Naive B cell (primary cell): ENCODE measurements around the gene RIPOR3. TPM values are rescaled to one million over a fixed set of nuclear protein-coding genes. Genes with fewer than 3 reads are reported as not detected.
"Not testable (repeated sequence)": the region's sequence is repeated elsewhere in the genome, so short reads cannot be mapped to it uniquely, and the experiment has no call there.

ENCODE experiments used
- ATAC-seq, 2 donors: fragments of 150-1000 bp; cut with Tn5 transposase; 2 replicates each; pipeline ENCODE4 v1.10.0; 2021; ENCODE audit warnings: low read depth in 2 of 2, mild to moderate bottlenecking in 2 of 2, moderate library complexity in 2 of 2
- DNase-seq: peaks from one replicate; pipeline ENCODE4 v3.0.0; 2022
- H3K27ac Mint-ChIP-seq, 6 donors: one replicate each; pipeline ENCODE4 v1.8.0; 2020 to 2022; ENCODE audit warnings: mild to moderate bottlenecking in 6 of 6, mixed read lengths in 6 of 6, moderate library complexity in 5 of 6, inconsistent platforms in 2 of 6
- H3K27me3 Mint-ChIP-seq, 3 donors: one replicate each; pipeline ENCODE4 v1.8.0; 2021 to 2022; ENCODE audit warnings: mixed read lengths in 3 of 3, mild to moderate bottlenecking in 1 of 3
- H3K36me3 Mint-ChIP-seq, 2 donors: one replicate each; pipeline ENCODE4 v1.8.0; 2020 to 2022; ENCODE audit warnings: mixed read lengths in 2 of 2, inconsistent platforms in 1 of 2, mild to moderate bottlenecking in 1 of 2
- H3K4me1 Mint-ChIP-seq, 3 donors: one replicate each; pipeline ENCODE4 v1.8.0; 2020 to 2022; ENCODE audit warnings: mixed read lengths in 3 of 3, inconsistent platforms in 1 of 3, mild to moderate bottlenecking in 1 of 3, moderate library complexity in 1 of 3
- H3K4me3 Mint-ChIP-seq, 8 donors: one replicate each; pipeline ENCODE4 v1.8.0; 2020 to 2022; ENCODE audit warnings: mild to moderate bottlenecking in 8 of 8, mixed read lengths in 8 of 8, moderate library complexity in 8 of 8, inconsistent platforms in 2 of 8
- H3K9me3 Mint-ChIP-seq, 7 donors: one replicate each; pipeline ENCODE4 v1.8.0; 2020 to 2022; ENCODE audit warnings: mixed read lengths in 7 of 7, mild to moderate bottlenecking in 5 of 7, inconsistent platforms in 2 of 7, moderate library complexity in 1 of 7
- polyA plus RNA-seq, 6 donors: library from polyadenylated mRNA; unstranded; fragments of 300-500 nt; fragmentation: Illumina TruSeq; gene quantifications; one replicate each; pipeline ENCODE4 v1.2.3, GENCODE V29; 2021; ENCODE audit warnings: low read depth in 6 of 6

The RIPOR3 gene
- polyA plus RNA-seq, 6 donors from 2014 or later = 1.4 to 3.0 (median 2.1) TPM; not detected in 1

DNA sequence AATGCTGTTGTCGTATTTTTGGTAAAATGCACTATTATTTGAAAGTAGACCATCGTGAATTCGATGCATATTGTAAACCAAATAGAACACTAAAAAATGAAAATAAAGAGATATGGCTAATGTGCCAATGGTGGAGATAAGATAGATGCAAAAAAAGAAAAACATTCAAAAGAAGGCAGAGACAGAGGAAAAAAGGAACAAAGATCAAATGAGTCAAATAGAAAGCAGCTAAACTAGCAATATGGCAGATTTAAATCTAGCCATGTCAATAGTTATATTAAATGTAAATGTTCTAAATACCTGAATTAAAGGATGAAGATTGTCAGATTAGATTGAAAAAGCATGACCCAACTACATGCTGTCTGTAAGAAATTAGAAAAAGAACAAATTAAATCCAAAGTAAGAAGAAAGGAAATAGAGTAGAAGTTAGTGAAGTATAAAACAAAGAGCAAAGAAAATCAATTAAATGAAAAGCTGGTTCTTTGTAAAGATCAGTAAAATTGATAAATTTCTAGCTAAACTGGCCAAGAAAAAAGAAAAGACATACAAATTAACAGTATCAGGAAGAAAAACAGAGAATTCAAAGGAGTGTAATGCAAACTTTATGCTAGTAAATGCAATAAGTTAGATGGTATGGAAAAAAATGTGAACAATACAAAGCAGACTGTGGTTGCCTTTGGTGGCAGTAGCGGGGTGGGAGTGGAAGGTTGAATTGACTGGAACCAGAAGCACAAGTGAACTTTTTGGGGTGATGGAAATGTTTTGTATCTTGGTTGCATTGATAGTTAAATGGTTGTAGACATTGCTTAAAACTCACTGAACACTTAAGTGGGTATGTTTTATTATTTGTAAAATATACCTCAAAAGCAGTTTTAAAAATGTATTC is 136.4 kb downstream of the RIPOR3 start:
- Mint-ChIP-seq H3K27ac (no peak overlapping the region), H3K27me3 (no peaks in the 10 kb centered on the region), H3K4me1 (peaks cover 26 to 39% (median 27%) of the 10 kb centered on the region in 3 donors), H3K4me3 (no peak overlapping the region), H3K36me3 (no peaks in the 10 kb centered on the region), H3K9me3 (peaks cover 0 to 2% (median 0%) of the 10 kb centered on the region in 7 donors)
- no peak for ATAC-seq
- no peak for DNase-seq

DNA sequence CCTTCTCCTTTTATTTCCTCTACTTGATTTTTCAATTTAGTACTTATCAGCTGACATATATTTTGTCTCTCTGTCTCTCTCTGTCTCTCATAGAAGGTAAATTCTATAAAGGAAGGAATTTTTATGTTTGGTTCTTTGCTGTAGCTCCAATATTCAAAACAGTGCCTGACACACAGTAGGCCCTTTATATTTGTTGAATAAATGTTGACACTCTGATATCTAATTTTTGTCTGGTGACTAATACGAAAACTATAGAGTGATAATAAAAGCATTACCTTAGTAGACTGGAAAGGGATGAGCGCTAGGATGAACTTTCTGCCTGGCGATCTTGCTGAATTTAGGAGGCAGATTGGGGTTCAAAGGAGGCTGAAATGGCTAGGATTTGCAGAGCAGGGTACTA is 138.4 kb downstream of the RIPOR3 start:
- Mint-ChIP-seq H3K27ac (no peak overlapping the region), H3K4me1 (peaks cover 9 to 37% (median 23%) of the 10 kb centered on the region in 3 donors), H3K9me3 (peaks cover 0 to 2% (median 0%) of the 10 kb centered on the region in 7 donors), H3K27me3 (no peaks in the 10 kb centered on the region), H3K36me3 (peaks cover 0 to 5% of the 10 kb centered on the region in 2 donors), H3K4me3 (no peak overlapping the region)
- ATAC-seq = no peak
- DNase-seq = no peak

GRCh38 chr20:50551288-50551687 is 140.1 kb downstream of the RIPOR3 start:
- Mint-ChIP-seq H3K9me3 (peaks cover 0 to 2% (median 0%) of the 10 kb centered on the region in 7 donors), H3K27ac (peak overlapping the region in 4 of 6 donors; percentile 23 to 96 (median 70)), H3K4me1 (peaks cover 13 to 41% (median 31%) of the 10 kb centered on the region in 3 donors), H3K27me3 (no peaks in the 10 kb centered on the region), H3K4me3 (peak overlapping the region; percentile 10 to 79 (median 43)), H3K36me3 (peaks cover 0 to 5% of the 10 kb centered on the region in 2 donors)
- DNase-seq = no peak
- no peak for ATAC-seq

DNA sequence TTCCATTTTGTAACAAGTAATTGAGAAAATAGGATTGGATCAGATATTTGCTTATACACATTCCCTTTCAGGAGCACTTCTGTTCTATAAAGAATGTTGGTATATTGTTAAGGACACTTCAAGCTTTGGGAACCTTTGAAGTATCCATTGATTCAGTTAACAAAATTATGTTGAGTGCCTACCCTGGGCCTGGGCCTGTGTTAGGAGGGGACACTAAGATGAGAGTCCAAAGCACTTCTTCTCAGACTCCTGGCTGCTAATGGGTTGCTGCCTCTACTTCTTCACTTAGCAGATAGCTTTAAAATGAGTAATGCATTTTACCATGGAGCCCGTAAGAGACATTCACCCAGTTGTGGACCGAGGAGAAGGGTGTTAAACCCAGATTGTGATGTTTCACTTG is 140.8 kb downstream of the RIPOR3 start:
- Mint-ChIP-seq H3K4me1 (peaks cover 20 to 41% (median 32%) of the 10 kb centered on the region in 3 donors), H3K4me3 (peak overlapping the region in 1 of 8 donors; percentile 25), H3K9me3 (no peaks in the 10 kb centered on the region), H3K36me3 (peaks cover 0 to 5% of the 10 kb centered on the region in 2 donors), H3K27me3 (no peaks in the 10 kb centered on the region), H3K27ac (peak overlapping the region in 3 of 6 donors; percentile 72 to 96 (median 83))
- DNase-seq (no peak), ATAC-seq (no peak)

DNA sequence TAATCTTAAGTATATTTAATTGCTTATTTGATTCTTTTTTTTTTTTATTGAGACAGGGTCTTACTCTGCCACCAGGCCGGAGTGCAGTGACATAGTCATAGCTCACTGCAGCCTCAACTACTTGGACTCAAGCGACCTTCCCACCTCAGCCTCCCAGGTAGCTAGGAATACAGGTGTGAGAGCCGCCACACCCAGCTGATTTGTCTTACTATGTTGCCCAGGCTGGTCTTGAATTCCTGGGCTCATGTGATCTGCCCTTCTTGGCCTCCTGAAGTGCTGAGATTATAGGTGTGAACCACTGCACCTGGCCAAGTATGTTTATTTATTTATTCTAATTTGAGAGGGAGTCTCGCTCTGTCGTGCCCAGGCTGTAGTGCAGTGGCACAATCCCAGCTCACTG is 142.9 kb downstream of the RIPOR3 start:
- Mint-ChIP-seq H3K4me1 (peaks cover 33 to 60% (median 44%) of the 10 kb centered on the region in 3 donors), H3K36me3 (peaks cover 0 to 5% of the 10 kb centered on the region in 2 donors), H3K4me3 (peak overlapping the region in 7 of 8 donors; percentile 23 to 82 (median 66)), H3K27me3 (no peaks in the 10 kb centered on the region), H3K27ac (peak overlapping the region in 5 of 6 donors; percentile 41 to 94 (median 83)), H3K9me3 (no peaks in the 10 kb centered on the region)
- DNase-seq = no peak
- no peak for ATAC-seq

DNA sequence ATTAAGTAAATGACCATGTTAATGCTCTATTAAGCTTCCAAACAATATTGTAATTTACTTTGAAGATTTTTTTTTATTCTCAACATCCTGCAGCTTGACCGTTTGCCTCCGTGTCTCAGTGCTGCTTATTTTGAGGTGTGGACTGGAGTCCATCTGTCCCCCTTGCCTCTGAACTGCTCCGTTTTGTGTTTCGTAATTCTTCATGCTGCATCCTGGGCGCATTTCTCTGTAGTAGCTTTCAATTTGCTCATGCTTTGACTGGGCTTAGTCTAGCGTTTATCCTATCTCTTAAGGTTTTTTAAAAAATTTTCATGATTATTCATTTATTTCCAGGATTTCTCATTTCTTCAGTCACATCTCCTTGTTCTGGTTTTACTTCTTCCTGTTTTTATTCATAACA is 143.4 kb downstream of the RIPOR3 start:
- Mint-ChIP-seq H3K4me3 (peak overlapping the region in 7 of 8 donors; percentile 5 to 82 (median 66)), H3K9me3 (no peaks in the 10 kb centered on the region), H3K36me3 (peaks cover 0 to 5% of the 10 kb centered on the region in 2 donors), H3K27me3 (no peaks in the 10 kb centered on the region), H3K4me1 (peaks cover 37 to 63% (median 48%) of the 10 kb centered on the region in 3 donors), H3K27ac (peak overlapping the region in 4 of 6 donors; percentile 74 to 94 (median 86))
- ATAC-seq (no peak), DNase-seq (no peak)

- H3K4me1 Mint-ChIP-seq = peaks cover 47 to 75% (median 59%) of the 10 kb centered on the region in 3 donors
- H3K9me3 Mint-ChIP-seq = peaks cover 0 to 3% (median 0%) of the 10 kb centered on the region in 7 donors
- peaks cover 0 to 5% of the 10 kb centered on the region in 2 donors for H3K36me3 Mint-ChIP-seq
- ATAC-seq (peak; percentile 88 to 91), DNase-seq (peak; percentile 55)
- H3K4me3 Mint-ChIP-seq = peak overlapping the region; percentile 69 to 93 (median 85)
- peak overlapping the region in 5 of 6 donors; percentile 81 to 93 (median 92) for H3K27ac Mint-ChIP-seq
- no peaks in the 10 kb centered on the region for H3K27me3 Mint-ChIP-seq
Measured at GRCh38 chr20:50546729-50547314, 144.5 kb downstream of the RIPOR3 start.

GRCh38 chr20:50545126-50545525 is 146.2 kb downstream of the RIPOR3 start:
- Mint-ChIP-seq H3K27ac (peak overlapping the region in 1 of 6 donors; percentile 85), H3K4me1 (peaks cover 61 to 91% (median 74%) of the 10 kb centered on the region in 3 donors), H3K36me3 (peaks cover under 1 to 5% of the 10 kb centered on the region in 2 donors), H3K27me3 (no peaks in the 10 kb centered on the region), H3K4me3 (peak overlapping the region in 3 of 8 donors; percentile 69 to 87 (median 70)), H3K9me3 (peaks cover 0 to 15% (median 5%) of the 10 kb centered on the region in 7 donors)
- DNase-seq (no peak), ATAC-seq (no peak)

DNA sequence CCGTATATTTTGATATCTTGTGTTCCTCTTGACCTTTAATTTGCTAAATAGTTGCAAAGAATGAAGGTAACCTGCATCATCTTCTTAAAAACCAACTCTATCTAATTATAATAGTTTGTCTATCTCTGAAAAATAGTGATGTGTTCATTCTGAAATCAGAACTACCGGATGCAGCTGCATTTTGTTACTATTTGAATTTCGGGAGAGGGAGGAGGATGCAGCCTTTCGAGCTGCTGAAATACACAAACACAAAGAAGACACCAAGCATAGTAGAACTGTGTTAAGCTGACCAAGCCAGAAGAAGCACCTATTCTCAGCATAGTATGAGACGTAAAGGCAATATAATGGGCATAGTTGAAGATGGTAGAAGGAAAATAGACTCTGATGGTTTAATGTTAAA is 148.0 kb downstream of the RIPOR3 start:
- Mint-ChIP-seq H3K36me3 (peaks cover 11 to 12% of the 10 kb centered on the region in 2 donors), H3K27me3 (no peaks in the 10 kb centered on the region), H3K27ac (peak overlapping the region in 3 of 6 donors; percentile 53 to 91 (median 84)), H3K9me3 (peaks cover under 1 to 30% (median 17%) of the 10 kb centered on the region in 7 donors), H3K4me1 (peaks cover 62 to 94% (median 69%) of the 10 kb centered on the region in 3 donors), H3K4me3 (peak overlapping the region; percentile 26 to 75 (median 60))
- no peak for ATAC-seq
- DNase-seq = no peak

- no peaks in the 10 kb centered on the region for H3K27me3 Mint-ChIP-seq
- peak overlapping the region; percentile 82 to 99 (median 90) for H3K27ac Mint-ChIP-seq
- ATAC-seq (peak; percentile 84 to 85), DNase-seq (peak; percentile 58)
- H3K4me1 Mint-ChIP-seq = peaks cover 64 to 91% (median 71%) of the 10 kb centered on the region in 3 donors
- peaks cover 4 to 43% (median 27%) of the 10 kb centered on the region in 7 donors for H3K9me3 Mint-ChIP-seq
- H3K36me3 Mint-ChIP-seq = peaks cover 23% of the 10 kb centered on the region in 2 donors
- H3K4me3 Mint-ChIP-seq = peak overlapping the region; percentile 56 to 94 (median 84)
Measured at GRCh38 chr20:50541606-50542041, 149.7 kb downstream of the RIPOR3 start.

DNA sequence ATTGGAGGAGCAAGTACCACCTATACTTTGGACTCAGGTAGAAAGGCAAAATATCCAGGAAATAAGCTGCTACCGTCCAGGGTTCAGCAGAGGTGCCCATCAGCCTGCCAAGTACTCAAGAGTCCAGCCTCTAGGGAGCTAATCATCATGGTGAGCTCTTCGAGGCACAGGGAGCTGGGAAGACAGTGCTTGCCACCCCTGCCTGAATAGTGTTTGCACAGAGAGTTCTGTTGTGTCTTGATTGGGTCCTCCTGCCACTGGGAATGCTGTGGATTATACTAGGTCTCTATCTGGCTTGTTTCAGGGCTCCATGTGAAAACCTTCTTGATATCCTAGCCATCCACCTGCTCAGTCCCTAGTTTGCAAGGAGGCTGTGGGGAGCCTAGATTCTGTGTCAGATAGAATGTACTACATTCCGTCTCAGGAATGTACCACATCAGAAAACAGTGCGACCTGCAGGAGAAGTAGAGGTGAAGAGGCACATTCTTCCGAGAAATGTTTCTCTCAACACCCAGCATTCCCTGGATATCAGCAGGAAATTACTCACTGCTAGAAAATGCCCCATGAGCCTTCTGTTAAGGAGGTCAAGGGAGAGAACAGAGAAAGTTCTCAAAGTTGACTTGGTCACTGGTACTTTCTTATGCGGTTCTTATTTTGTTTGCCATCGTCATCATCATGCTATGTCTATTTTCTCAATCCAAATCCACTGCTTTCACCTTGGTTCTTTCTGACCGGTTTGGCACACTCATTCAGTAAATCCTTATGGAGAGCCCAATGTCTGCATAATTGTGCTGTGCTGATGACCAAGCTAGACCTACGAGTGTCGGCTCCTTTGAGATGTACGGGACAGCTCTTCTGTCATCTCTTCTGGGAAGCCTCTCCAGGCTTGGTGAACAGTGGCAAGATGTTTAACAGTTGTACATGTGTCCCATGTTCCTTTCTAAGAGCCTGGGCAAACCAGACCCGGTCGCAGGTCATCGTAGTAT is 150.4 kb downstream of the RIPOR3 start:
- no peak for ATAC-seq
- peaks cover 4 to 43% (median 27%) of the 10 kb centered on the region in 7 donors for H3K9me3 Mint-ChIP-seq
- H3K36me3 Mint-ChIP-seq = peaks cover 23% of the 10 kb centered on the region in 2 donors
- DNase-seq = no peak
- no peaks in the 10 kb centered on the region for H3K27me3 Mint-ChIP-seq
- H3K4me1 Mint-ChIP-seq = peaks cover 63 to 91% (median 68%) of the 10 kb centered on the region in 3 donors
- peak overlapping the region; percentile 82 to 99 (median 90) for H3K27ac Mint-ChIP-seq
- H3K4me3 Mint-ChIP-seq = peak overlapping the region; percentile 56 to 94 (median 84)

DNA sequence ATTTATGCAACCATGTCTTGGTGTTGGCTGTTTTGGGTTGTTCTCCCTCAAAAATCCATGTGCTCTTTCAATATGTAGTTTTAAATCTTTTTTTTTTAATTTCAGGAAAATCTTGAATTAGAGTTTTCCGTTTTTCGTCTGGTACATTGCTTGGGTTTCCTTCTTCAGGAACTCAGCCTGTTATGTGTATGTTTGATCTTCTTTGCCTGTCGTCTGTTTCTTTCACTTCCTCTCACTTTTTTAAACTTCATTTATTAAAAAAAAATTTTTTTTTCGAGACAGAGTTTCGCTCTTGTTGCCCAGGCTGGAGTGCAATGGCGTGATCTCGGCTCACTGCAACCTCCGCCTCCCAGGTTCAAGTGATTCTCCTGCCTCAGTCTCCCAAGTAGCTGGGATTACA is 151.5 kb downstream of the RIPOR3 start:
- H3K36me3 Mint-ChIP-seq = peaks cover 23 to 30% of the 10 kb centered on the region in 2 donors
- H3K4me3 Mint-ChIP-seq = peak overlapping the region in 4 of 8 donors; percentile 41 to 71 (median 57)
- H3K27me3 Mint-ChIP-seq = not testable (repeated sequence)
- peak overlapping the region in 4 of 6 donors; percentile 56 to 95 (median 90) for H3K27ac Mint-ChIP-seq
- ATAC-seq (peak; percentile 24 to 45), DNase-seq (peak; percentile 51)
- peaks cover 4 to 43% (median 27%) of the 10 kb centered on the region in 7 donors for H3K9me3 Mint-ChIP-seq
- H3K4me1 Mint-ChIP-seq = peaks cover 66 to 91% (median 71%) of the 10 kb centered on the region in 3 donors
